A673 (cell line): ENCODE results near the gene EPB41L5. TPM values are rescaled to one million over a fixed set of nuclear protein-coding genes. Genes with fewer than 3 reads are reported as not detected.
"Not testable (repeated sequence)": the region's sequence is repeated elsewhere in the genome, so short reads cannot be mapped to it uniquely, and the experiment has no call there.

Experiments used
- BruUV-seq: library from RNA; stranded (reverse); fragments of 400-500 nt; replicated peaks from 2 replicates; lab custom pipeline; 2021; lab: Mats Ljungman, UMichigan
- CTCF ChIA-PET: fragments of 300-600 bp; sonication (Branson Sonifier 250); formaldehyde crosslinking; loops from one replicate; lab custom pipeline; 2022; ENCODE audit warnings: antibody characterized with exemption; lab: Charles Lee
- POLR2A ChIA-PET: fragments of 300-600 bp; sonication (Branson Sonifier 250); formaldehyde crosslinking; loops from one replicate; lab custom pipeline; 2022; ENCODE audit warnings: antibody characterized with exemption; ENCODE audit not compliant: low non-redundant PET; lab: Charles Lee
- DNase-seq: peaks from one replicate; pipeline ENCODE4 v3.0.0-alpha.2; 2015; ENCODE audit warnings: low spot score
- H3K27ac ChIP-seq: fragments of 200-600 bp; sonication (generic); 2 replicates; pipeline ENCODE4 v1.5.1; 2016; ENCODE audit warnings: mixed run types, low read depth, mild to moderate bottlenecking, mixed read lengths, antibody characterized with exemption, low read length; ENCODE audit not compliant: poor library complexity, severe bottlenecking
- H3K27me3 ChIP-seq: fragments of 200-600 bp; sonication (generic); replicated peaks from 2 replicates; pipeline ENCODE4 v1.6.1; 2017; ENCODE audit warnings: mixed run types, low read depth, mild to moderate bottlenecking, mixed read lengths, antibody characterized with exemption, low read length; ENCODE audit not compliant: insufficient read depth, poor library complexity
- H3K36me3 ChIP-seq: fragments of 200-600 bp; sonication (generic); 2 replicates; pipeline ENCODE4 v1.6.1; 2016; ENCODE audit warnings: mixed run types, mild to moderate bottlenecking, mixed read lengths, antibody characterized with exemption, low read length; ENCODE audit not compliant: insufficient read depth, poor library complexity, severe bottlenecking
- H3K4me1 ChIP-seq: fragments of 200-600 bp; sonication (generic); 2 replicates; pipeline ENCODE4 v1.6.1; 2017; ENCODE audit warnings: mixed run types, mild to moderate bottlenecking, mixed read lengths, antibody characterized with exemption, low read length; ENCODE audit not compliant: insufficient read depth, poor library complexity, severe bottlenecking
- H3K4me3 ChIP-seq: fragments of 200-600 bp; sonication (generic); 2 replicates; pipeline ENCODE4 v1.5.1; 2016; ENCODE audit warnings: low read depth, mixed run types, mild to moderate bottlenecking, mixed read lengths, low read length; ENCODE audit not compliant: poor library complexity, severe bottlenecking
- H3K9me3 ChIP-seq: fragments of 200-600 bp; sonication (generic); 2 replicates; pipeline ENCODE4 v1.6.1; 2016; ENCODE audit warnings: mixed run types, low read depth, mild to moderate bottlenecking, mixed read lengths, antibody characterized with exemption, low read length; ENCODE audit not compliant: poor library complexity, severe bottlenecking
- EZH2 ChIP-seq: fragments of 200-600 bp; sonication (generic); IDR thresholded peaks from 2 replicates; pipeline ENCODE4 v1.6.1; 2017; ENCODE audit warnings: borderline replicate concordance, low read depth, mild to moderate bottlenecking, mixed read lengths, antibody characterized with exemption, low read length; ENCODE audit not compliant: poor library complexity, severe bottlenecking
- intact Hi-C: fragments of 100-400 bp; cut with micrococcal nuclease; formaldehyde crosslinking; loops from one replicate; pipeline ENCODE4 v1.10.0; 2022; ENCODE audit not compliant: unreplicated experiment
- total RNA-seq: library from RNA; stranded (reverse); gene quantifications from 2 replicates; pipeline ENCODE4 v1.2.3, GENCODE V29; 2021
- TF ChIP-seq, protein P1 (sequence below): fragments of 300-800, 200-600 bp; sonication (generic); conservative IDR thresholded peaks from 2 replicates; pipeline ENCODE4 v1.5.1; 2017; ENCODE audit warnings: low read depth, mild to moderate bottlenecking, antibody characterized with exemption, low read length, moderate library complexity, mixed read lengths

The EPB41L5 gene
- total RNA-seq, 1 experiment from 2014 or later = 26.5 TPM

DNA sequence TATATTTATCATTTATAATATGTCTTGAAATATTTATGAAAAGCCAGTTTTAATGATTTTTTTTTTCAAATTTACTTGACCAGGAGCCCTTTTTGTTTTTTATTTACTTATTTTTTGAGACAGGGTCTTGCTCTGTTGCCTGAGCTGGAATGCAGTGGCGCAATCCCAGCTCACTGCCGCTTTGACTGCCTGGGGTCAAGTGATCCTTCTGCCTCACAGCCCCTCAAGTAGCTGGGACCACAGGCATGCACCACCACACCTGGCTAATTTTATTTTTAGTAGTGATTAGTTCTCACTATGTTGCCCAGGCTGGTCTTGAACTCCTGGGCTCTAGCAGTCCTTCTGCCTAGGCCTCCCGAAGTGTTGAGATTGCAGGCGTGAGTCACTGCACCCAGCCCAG lies 5.7 kb downstream of the EPB41L5 start:
- Histone ChIP-seq H3K4me3 (no peak overlapping the region), H3K4me1 (peaks cover 7% of the 10 kb centered on the region), H3K36me3 (no peaks in the 10 kb centered on the region), H3K27me3 (no peaks in the 10 kb centered on the region), H3K27ac (no peak overlapping the region), H3K9me3 (no peaks in the 10 kb centered on the region)
- TF ChIP-seq EZH2 = no peak
- TF ChIP-seq, protein P1, sequence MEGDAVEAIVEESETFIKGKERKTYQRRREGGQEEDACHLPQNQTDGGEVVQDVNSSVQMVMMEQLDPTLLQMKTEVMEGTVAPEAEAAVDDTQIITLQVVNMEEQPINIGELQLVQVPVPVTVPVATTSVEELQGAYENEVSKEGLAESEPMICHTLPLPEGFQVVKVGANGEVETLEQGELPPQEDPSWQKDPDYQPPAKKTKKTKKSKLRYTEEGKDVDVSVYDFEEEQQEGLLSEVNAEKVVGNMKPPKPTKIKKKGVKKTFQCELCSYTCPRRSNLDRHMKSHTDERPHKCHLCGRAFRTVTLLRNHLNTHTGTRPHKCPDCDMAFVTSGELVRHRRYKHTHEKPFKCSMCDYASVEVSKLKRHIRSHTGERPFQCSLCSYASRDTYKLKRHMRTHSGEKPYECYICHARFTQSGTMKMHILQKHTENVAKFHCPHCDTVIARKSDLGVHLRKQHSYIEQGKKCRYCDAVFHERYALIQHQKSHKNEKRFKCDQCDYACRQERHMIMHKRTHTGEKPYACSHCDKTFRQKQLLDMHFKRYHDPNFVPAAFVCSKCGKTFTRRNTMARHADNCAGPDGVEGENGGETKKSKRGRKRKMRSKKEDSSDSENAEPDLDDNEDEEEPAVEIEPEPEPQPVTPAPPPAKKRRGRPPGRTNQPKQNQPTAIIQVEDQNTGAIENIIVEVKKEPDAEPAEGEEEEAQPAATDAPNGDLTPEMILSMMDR = no peak
- CTCF ChIA-PET = no interaction called here
- POLR2A ChIA-PET = interaction anchor here (0.5 to 0.6 kb wide), 3 partner anchors 11 to 1631 kb away, joined by 3 read pairs; partner anchors contain the start of gene CLASP1
- no peak for DNase-seq
- no TSS peak for BruUV-seq
- intact Hi-C loops = no loop called here

DNA sequence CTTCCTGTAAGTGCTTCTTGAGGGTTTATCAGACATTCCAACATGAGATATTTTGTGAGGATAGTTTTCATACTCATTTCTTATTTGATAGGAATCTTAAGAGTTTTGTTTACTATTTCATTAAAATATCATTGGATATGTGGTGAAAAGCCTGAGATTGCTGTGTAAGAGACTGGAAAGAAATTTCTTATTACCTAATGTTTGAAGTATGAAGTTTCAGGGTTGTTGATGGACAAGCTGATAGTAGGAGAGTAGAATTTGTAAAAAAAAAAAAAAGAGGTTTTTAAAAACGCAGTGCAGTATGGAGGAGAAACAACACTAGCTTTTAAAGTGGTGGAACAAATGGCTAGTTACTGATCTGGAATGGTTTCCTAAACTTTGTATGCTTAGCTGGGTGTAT lies 7.7 kb downstream of the EPB41L5 start:
- intact Hi-C loops = no loop called here
- no peak for TF ChIP-seq EZH2
- TF ChIP-seq, protein P1 = no peak

DNA sequence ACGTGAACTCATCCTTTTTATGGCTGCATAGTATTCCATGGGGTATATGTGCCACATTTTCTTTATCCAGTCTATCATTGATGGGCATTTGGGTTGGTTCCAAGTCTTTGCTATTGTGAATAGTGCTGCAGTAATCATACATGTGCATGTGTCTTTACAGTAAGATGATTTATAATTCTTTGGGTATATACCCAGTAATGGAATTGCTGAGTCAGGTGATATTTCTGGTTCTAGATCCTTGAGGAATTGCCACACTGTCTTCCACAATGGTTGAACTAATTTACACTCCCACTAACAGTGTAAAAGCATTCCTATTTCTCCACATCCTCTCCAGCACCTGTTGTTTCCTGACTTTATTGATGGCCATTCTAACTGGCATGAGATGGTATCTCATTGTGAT lies 9.6 kb downstream of the EPB41L5 start:
- POLR2A ChIA-PET, H3K27me3 ChIP-seq, BruUV-seq, DNase-seq, H3K36me3 ChIP-seq, H3K27ac ChIP-seq, H3K4me1 ChIP-seq, intact Hi-C loops, H3K4me3 ChIP-seq, H3K9me3 ChIP-seq, CTCF ChIA-PET: not testable (repeated sequence)

More for the DNA sequence above, 7.7 kb downstream of the EPB41L5 start:
- DNase-seq = no peak
- H3K4me3 ChIP-seq = no peak overlapping the region
- H3K27me3 ChIP-seq = no peaks in the 10 kb centered on the region
- H3K27ac ChIP-seq = no peak overlapping the region
- no TSS peak for BruUV-seq
- POLR2A ChIA-PET = no interaction called here
- no peaks in the 10 kb centered on the region for H3K4me1 ChIP-seq
- CTCF ChIA-PET = no interaction called here
- no peaks in the 10 kb centered on the region for H3K9me3 ChIP-seq
- no peaks in the 10 kb centered on the region for H3K36me3 ChIP-seq

DNA sequence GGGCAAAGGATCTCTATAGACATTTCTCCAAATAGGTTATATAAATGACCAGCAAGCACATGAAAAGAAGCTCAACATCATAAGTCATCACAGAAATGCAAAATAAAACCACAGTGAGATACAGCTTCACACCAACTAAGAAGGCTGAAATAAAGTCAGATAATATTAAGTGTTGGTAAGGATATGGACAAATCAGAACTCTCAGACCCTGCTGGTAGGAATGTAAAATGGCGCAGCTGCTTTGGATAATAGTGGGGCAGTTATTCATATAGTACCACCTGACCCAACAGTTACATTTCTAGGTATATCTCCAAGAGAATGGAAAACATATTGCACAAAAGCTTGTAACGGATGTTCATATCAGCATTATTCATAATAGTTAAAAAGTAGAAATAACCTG lies 14.0 kb downstream of the EPB41L5 start:
- CTCF ChIA-PET = interaction anchor here (0.5 kb wide), 1 partner anchor 13 kb away, joined by 5 read pairs; no protein-coding TSS in a partner anchor
- no peak for DNase-seq
- Histone ChIP-seq H3K36me3 (no peaks in the 10 kb centered on the region), H3K9me3 (no peaks in the 10 kb centered on the region), H3K4me3 (no peak overlapping the region), H3K27me3 (no peaks in the 10 kb centered on the region), H3K4me1 (no peaks in the 10 kb centered on the region), H3K27ac (no peak overlapping the region)
- intact Hi-C loops = no loop called here
- POLR2A ChIA-PET = no interaction called here
- BruUV-seq = no TSS peak
- TF ChIP-seq, protein P1 = no peak; the same call in 1 of the 2 replicates
- no peak for TF ChIP-seq EZH2
